NCI-H526 (cell line): ENCODE data around the gene CTIF.
A peak's percentile ranks its signal among the peaks of the same experiment; 100 is the strongest.
"Not testable (repeated sequence)": the region's sequence is repeated elsewhere in the genome, so short reads cannot be mapped to it uniquely, and the experiment has no call there.

Source experiments
- DNase-seq, 2 experiments: peaks; one replicate each; lab custom pipeline; 2025; lab: John Stamatoyannopoulos, UW

CTIF gene

GRCh38 chr18:48868468-48869466 lies 329.9 kb downstream of the CTIF start:
- DNase-seq, result no peak

- no peak for DNase-seq
These were observed 330.8 kb downstream of the CTIF start for GRCh38 chr18:48869591-48869990.

GRCh38 chr18:48870926-48871325 lies 332.1 kb downstream of the CTIF start:
- not testable (repeated sequence) for DNase-seq

GRCh38 chr18:48871391-48872166 lies 332.7 kb downstream of the CTIF start:
- no peak for DNase-seq

GRCh38 chr18:48872234-48873145 lies 333.7 kb downstream of the CTIF start:
- no peak for DNase-seq

- DNase-seq, result no peak
These were observed 335.4 kb downstream of the CTIF start for GRCh38 chr18:48874233-48874632.

- no peak for DNase-seq
These were observed 335.9 kb downstream of the CTIF start for GRCh38 chr18:48874701-48875162.

- no peak for DNase-seq
These were observed 336.6 kb downstream of the CTIF start for GRCh38 chr18:48875314-48875941.

- DNase-seq, result no peak
These were observed 337.2 kb downstream of the CTIF start for GRCh38 chr18:48875942-48876511.

- DNase-seq, result no peak
These were observed 337.8 kb downstream of the CTIF start for GRCh38 chr18:48876590-48876989.

- no peak for DNase-seq
These were observed 339.1 kb downstream of the CTIF start for GRCh38 chr18:48877941-48878340.

- DNase-seq, result no peak
These were observed 339.6 kb downstream of the CTIF start for GRCh38 chr18:48878471-48878870.

GRCh38 chr18:48879008-48879431 lies 340.2 kb downstream of the CTIF start:
- DNase-seq, result peak in 1 of 2 experiments; percentile 23

GRCh38 chr18:48880931-48881330 lies 342.1 kb downstream of the CTIF start:
- no peak for DNase-seq

- DNase-seq, result no peak
These were observed 343.5 kb downstream of the CTIF start for GRCh38 chr18:48882379-48882778.

- DNase-seq, result no peak
These were observed 345.5 kb downstream of the CTIF start for GRCh38 chr18:48884306-48884705.

GRCh38 chr18:48884771-48885170 lies 345.9 kb downstream of the CTIF start:
- DNase-seq, result no peak

- DNase-seq, result no peak
These were observed 346.6 kb downstream of the CTIF start for GRCh38 chr18:48885266-48885923.

GRCh38 chr18:48885924-48886400 lies 347.1 kb downstream of the CTIF start:
- DNase-seq, result no peak
